ENCODE data around the gene ZNF467.

GRCh38 chr7:149799397-149800168 is 26.2 kb upstream of the ZNF467 start:
- TF ChIP-seq, protein P1, sequence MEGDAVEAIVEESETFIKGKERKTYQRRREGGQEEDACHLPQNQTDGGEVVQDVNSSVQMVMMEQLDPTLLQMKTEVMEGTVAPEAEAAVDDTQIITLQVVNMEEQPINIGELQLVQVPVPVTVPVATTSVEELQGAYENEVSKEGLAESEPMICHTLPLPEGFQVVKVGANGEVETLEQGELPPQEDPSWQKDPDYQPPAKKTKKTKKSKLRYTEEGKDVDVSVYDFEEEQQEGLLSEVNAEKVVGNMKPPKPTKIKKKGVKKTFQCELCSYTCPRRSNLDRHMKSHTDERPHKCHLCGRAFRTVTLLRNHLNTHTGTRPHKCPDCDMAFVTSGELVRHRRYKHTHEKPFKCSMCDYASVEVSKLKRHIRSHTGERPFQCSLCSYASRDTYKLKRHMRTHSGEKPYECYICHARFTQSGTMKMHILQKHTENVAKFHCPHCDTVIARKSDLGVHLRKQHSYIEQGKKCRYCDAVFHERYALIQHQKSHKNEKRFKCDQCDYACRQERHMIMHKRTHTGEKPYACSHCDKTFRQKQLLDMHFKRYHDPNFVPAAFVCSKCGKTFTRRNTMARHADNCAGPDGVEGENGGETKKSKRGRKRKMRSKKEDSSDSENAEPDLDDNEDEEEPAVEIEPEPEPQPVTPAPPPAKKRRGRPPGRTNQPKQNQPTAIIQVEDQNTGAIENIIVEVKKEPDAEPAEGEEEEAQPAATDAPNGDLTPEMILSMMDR (IDR thresholded peaks at IDR 0.05; ENCODE audit: low read length): peak; percentile 95
- no peak for TF ChIP-seq EZH2 (optimal IDR thresholded peaks at IDR 0.05; ENCODE audit: low read depth, low read length)
